HG02973 (cell line): ENCODE data around the gene ACIN1.

Experiments used
- ATAC-seq: cut with Tn5 transposase; IDR thresholded peaks from one replicate; pipeline ENCODE4 v1.9.1; 2021; ENCODE audit warnings: moderate library complexity; ENCODE audit not compliant: unreplicated experiment

The ACIN1 gene

GRCh38 chr14:23044840-23045239 lies 50.1 kb downstream of the ACIN1 start:
- ATAC-seq: no peak

DNA sequence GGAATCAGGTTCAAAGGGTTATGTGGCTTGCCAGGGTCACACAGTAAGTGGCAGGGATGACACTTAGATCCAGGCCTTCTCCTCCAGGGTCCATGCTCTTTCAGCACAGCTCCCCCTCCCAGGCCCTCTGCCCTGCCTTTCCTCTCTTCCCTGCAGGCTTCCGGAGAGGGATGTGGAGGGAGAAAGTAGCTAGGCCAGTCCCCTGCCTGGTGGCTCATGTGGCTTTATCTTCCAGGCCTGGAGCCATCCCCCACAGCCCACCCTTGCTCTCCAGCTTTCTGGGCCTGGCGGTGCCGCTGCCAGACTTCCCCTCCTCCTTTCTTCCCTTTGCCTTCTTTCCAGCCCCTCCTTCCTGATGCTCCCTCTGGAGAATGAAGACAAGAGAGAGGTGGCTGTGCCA lies 51.2 kb downstream of the ACIN1 start:
- no peak for ATAC-seq

GRCh38 chr14:23043145-23043544 lies 51.8 kb downstream of the ACIN1 start:
- no peak for ATAC-seq

- ATAC-seq: no peak
Observed at GRCh38 chr14:23042162-23042965, 52.6 kb downstream of the ACIN1 start, which contains the start of gene PSMB11. PSMB11 (plus strand) TSS chr14:23042212; CDS start chr14:23042226, 14 bp downstream.

GRCh38 chr14:23041729-23042128 lies 53.2 kb downstream of the ACIN1 start:
- ATAC-seq: no peak

- ATAC-seq: no peak
Observed at GRCh38 chr14:23040100-23040499, 54.8 kb downstream of the ACIN1 start.

- no peak for ATAC-seq
Observed at GRCh38 chr14:23035303-23036144, 59.4 kb downstream of the ACIN1 start.

- peak; percentile 89 for ATAC-seq
Observed at GRCh38 chr14:23034498-23035302, 60.2 kb downstream of the ACIN1 start, which contains the start of gene PSMB5. PSMB5 (minus strand) TSS chr14:23034900; CDS start chr14:23034881, 19 bp downstream.

GRCh38 chr14:23033801-23034497 lies 61.0 kb downstream of the ACIN1 start:
- no peak for ATAC-seq

DNA sequence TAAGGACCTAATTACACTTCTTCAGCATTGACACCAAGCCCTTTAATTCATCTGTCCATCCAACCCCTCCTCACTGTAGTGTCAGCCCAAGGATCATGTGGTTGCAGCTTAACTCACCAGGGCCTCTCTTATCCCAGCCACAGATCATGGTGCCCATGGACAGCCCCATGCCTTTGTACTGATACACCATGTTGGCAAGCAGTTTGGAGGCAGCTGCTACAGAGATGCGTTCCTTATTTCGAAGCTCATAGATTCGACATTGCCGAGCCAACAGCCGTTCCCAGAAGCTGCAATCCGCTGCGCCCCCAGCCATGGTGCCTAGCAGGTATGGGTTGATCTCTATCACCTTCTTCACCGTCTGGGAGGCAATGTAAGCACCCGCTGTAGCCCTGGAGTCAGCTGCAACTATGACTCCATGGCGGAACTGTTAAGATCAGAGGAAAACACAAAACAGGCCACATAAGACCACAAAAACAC lies 61.6 kb downstream of the ACIN1 start:
- no peak for ATAC-seq

- no peak for ATAC-seq
Observed at GRCh38 chr14:23030936-23031335, 64.0 kb downstream of the ACIN1 start.

DNA sequence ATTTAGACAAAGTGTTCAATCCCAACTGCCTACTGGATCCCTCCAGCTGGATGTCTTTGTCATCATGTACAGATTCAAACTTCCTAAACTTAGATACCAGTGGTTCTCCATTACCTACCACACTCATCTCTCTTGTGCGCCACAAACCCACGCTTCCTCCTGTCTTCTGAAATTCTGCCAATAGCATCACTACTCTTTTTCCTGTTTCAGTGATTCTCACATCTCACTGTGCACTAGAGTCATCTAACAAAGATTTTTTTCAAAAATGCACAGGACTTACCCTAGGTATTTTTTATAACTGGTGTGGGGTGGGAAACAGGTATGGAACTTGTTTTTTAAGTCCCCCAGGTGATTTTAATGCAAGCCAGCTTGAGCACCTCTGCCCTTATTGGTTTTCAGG lies 66.1 kb downstream of the ACIN1 start:
- ATAC-seq: no peak

DNA sequence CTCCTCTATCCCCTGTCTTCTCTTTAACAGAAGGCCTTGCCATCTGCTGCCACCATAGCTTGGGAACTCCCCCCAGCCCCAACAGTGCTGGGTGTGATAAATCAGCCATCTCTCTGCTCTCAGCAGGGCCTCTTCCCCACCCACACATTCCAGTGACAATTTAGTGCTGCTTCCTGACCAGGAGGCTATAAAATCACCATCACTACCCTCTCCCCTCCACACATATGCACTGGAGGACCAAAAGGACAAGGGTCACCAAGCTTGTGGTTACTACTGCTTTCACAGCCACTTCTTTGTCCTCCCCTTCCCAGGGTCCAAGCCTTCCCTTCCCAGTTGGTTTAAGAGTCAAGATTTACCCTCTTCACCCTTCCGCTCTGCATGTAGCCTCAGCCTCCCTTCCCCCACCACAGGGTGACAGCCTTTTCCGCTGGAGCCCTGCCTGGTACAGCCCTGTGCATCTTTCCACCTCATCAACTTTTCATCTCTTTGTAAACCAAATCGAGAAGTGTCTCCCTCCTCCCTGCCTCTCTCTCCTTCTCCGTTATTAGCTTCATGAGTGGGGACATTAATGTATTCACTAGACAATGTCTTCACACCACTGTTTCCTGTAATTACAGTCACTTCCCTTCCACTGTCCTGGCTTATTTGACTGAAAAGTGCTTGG lies 69.7 kb downstream of the ACIN1 start:
- ATAC-seq: no peak

DNA sequence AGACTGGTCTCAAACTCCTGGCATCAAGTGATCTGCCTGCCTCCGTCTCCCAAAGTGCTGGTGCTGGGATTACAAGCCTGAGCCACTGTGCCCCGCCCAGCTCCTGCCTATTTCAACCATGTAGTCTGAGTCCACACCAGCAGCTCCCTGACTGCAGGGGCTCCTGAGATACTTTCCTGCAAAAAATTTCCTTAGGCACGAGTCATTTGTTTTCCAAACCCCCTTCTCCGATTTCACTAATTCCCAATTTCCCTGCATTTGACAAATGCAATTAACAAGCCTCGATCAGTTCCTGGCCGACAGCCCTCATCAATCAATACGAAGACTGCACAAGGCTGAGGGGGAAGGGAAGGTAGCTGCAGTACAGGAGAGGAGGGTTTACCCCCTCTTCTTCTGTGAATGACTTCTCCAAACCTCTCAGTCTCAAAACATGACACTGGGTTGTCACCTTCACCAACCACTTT lies 70.3 kb downstream of the ACIN1 start:
- ATAC-seq: no peak

DNA sequence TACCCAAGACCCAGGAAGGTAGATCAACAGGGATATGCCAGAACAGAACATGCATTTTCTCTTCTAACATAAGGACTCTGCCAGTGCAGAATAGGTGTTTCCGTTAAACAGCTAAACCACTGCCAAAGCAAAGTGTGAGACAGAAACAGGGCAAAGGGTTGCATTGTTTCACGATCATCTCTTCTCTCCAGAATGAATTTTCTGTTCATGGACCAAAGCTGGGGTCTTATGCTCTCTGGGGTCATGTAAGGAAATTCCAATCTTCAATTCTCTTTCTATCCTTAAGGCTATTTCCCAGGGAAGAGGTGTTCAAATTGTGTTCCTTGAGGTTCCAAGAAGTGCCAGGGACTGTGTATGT lies 71.2 kb downstream of the ACIN1 start:
- no peak for ATAC-seq

- no peak for ATAC-seq
Observed at GRCh38 chr14:23023022-23023794, 71.7 kb downstream of the ACIN1 start.

DNA sequence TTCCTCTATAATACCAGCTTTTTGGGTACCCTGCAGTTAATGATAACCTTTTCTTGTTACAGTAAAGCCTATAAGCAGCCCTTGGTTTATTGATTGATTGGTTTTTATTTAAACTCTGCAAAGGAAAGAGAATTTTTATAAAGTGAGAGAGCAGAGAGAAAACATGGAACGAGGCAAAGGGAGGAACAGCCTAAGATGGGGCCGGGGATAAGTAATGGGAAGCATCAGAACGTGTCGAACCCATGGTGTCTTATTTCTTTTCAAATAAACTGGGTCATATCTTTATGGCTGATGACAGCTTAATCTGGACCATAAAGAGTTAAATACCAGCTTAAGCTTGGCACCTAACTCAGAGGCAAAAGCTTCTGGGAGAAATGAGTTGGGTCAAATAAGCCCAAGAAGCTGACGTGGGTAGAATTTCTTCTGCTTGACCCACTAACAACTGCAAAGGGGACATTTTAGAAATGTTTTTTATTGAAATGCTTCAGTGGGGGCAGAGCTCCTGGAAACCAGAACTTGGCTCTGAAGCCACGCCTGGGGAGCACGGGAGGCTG lies 73.0 kb downstream of the ACIN1 start:
- no peak for ATAC-seq

GRCh38 chr14:23021434-23021833 lies 73.5 kb downstream of the ACIN1 start:
- ATAC-seq: no peak
